GM19193 (cell line): ENCODE data around the gene SDK1.

Source experiments
- POLR2A ChIP-seq: IDR thresholded peaks from 4 replicates; pipeline ENCODE4 v1.6.1; 2011; ENCODE audit not compliant: insufficient read depth, insufficient read length; ENCODE audit errors: extremely low read depth

The SDK1 gene

GRCh38 chr7:4124556-4125477, 823.8 kb downstream of the SDK1 start:
- no peak for TF ChIP-seq POLR2A

- no peak for TF ChIP-seq POLR2A
Observed at GRCh38 chr7:4127909-4128560, 827.0 kb downstream of the SDK1 start.

GRCh38 chr7:4129481-4130122, 828.5 kb downstream of the SDK1 start:
- TF ChIP-seq POLR2A = no peak

- TF ChIP-seq POLR2A = no peak
Observed at GRCh38 chr7:4131063-4131462, 830.0 kb downstream of the SDK1 start.

- TF ChIP-seq POLR2A = no peak
Observed at GRCh38 chr7:4132221-4132620, 831.2 kb downstream of the SDK1 start.

GRCh38 chr7:4133491-4134044, 832.5 kb downstream of the SDK1 start:
- no peak for TF ChIP-seq POLR2A

GRCh38 chr7:4134204-4134603, 833.2 kb downstream of the SDK1 start:
- no peak for TF ChIP-seq POLR2A

GRCh38 chr7:4134631-4135030, 833.6 kb downstream of the SDK1 start:
- no peak for TF ChIP-seq POLR2A

- no peak for TF ChIP-seq POLR2A
Observed at GRCh38 chr7:4135301-4135700, 834.2 kb downstream of the SDK1 start.

- no peak for TF ChIP-seq POLR2A
Observed at GRCh38 chr7:4136036-4136435, 835.0 kb downstream of the SDK1 start.

- TF ChIP-seq POLR2A = no peak
Observed at GRCh38 chr7:4136501-4137110, 835.6 kb downstream of the SDK1 start.

GRCh38 chr7:4137552-4137951, 836.5 kb downstream of the SDK1 start:
- TF ChIP-seq POLR2A = no peak

GRCh38 chr7:4138866-4139265, 837.8 kb downstream of the SDK1 start:
- TF ChIP-seq POLR2A = no peak

GRCh38 chr7:4139656-4140625, 838.9 kb downstream of the SDK1 start:
- no peak for TF ChIP-seq POLR2A

GRCh38 chr7:4140933-4141332, 839.9 kb downstream of the SDK1 start:
- TF ChIP-seq POLR2A = no peak

- no peak for TF ChIP-seq POLR2A
Observed at GRCh38 chr7:4143006-4143405, 842.0 kb downstream of the SDK1 start.
